GM12864 (cell line): ENCODE data around the gene RPL22.

Experiments
- DNase-seq: peaks from one replicate; pipeline ENCODE4 v3.0.0-alpha.2; 2011; ENCODE audit warnings: low read depth
- H3K4me3 ChIP-seq: 2 replicates; pipeline ENCODE4 v1.5.1; 2011; ENCODE audit warnings: mild to moderate bottlenecking, low read depth, low read length, control low read depth
- CTCF ChIP-seq: IDR thresholded peaks from 2 replicates; pipeline ENCODE4 v1.5.1; 2011; ENCODE audit warnings: low read depth, mild to moderate bottlenecking, moderate library complexity, low read length, control low read depth, inconsistent platforms; ENCODE audit errors: missing control alignments

RPL22 gene

GRCh38 chr1:6207075-6207885, 7.9 kb upstream of the RPL22 start:
- no peak for DNase-seq
- TF ChIP-seq CTCF = no peak
- peak overlapping the region; percentile 65 for H3K4me3 ChIP-seq

GRCh38 chr1:6206520-6206855, 7.1 kb upstream of the RPL22 start:
- peak overlapping the region; percentile 65 for H3K4me3 ChIP-seq
- TF ChIP-seq CTCF = no peak
- no peak for DNase-seq

GRCh38 chr1:6205849-6206519, 6.6 kb upstream of the RPL22 start, which contains the start of gene RNF207:
TSS of gene RNF207 (plus strand) at chr1:6206119. CDS start at chr1:6206536, 417 bp downstream.
- TF ChIP-seq CTCF = no peak
- DNase-seq = peak; percentile 47
- peak within 1 kb of the TSS; percentile 65 for H3K4me3 ChIP-seq

- DNase-seq = no peak
- no peak for TF ChIP-seq CTCF
- H3K4me3 ChIP-seq = no peak overlapping the region
Observed at GRCh38 chr1:6202256-6202655, 2.9 kb upstream of the RPL22 start.

- peak overlapping the region; percentile 80 for H3K4me3 ChIP-seq
- no peak for TF ChIP-seq CTCF
- DNase-seq = no peak
Observed at GRCh38 chr1:6200188-6200809, 904 bp upstream of the RPL22 start.

- DNase-seq = no peak
- H3K4me3 ChIP-seq = peak overlapping the region; percentile 80
- no peak for TF ChIP-seq CTCF
Observed at GRCh38 chr1:6198646-6199297, 623 bp downstream of the RPL22 start.
